Esophagus muscularis mucosa (tissue), 4 donors: ENCODE data around the gene KIF2A. TPM values are rescaled to one million over a fixed set of nuclear protein-coding genes. Genes with fewer than 3 reads are reported as not detected.

Experiments used
- DNase-seq: peaks from one replicate; pipeline ENCODE4 v3.0.0-alpha.2; 2017; ENCODE audit errors: extremely low spot score
- H3K27ac ChIP-seq, 4 donors: fragments of 200-600 bp; sonication (generic); replicated peaks in 1 of 4; 1 replicate in 3 of 4; 2 replicates in 1 of 4; pipeline ENCODE4 v1.5.1; 2016 to 2019; ENCODE audit warnings: mild to moderate bottlenecking in 1 of 4
- H3K27me3 ChIP-seq, 4 donors: fragments of 200-600 bp; sonication (generic); one replicate each; pipeline versions ENCODE4 v1.5.1 to v1.6.0; 2016 to 2019
- H3K36me3 ChIP-seq, 4 donors: fragments of 200-600 bp; sonication (generic); one replicate each; pipeline ENCODE4 v1.5.1; 2016 to 2019
- H3K4me1 ChIP-seq, 4 donors: fragments of 200-600 bp; sonication (generic); one replicate each; pipeline ENCODE4 v1.5.1; 2016 to 2019
- H3K4me3 ChIP-seq, 4 donors: fragments of 200-600 bp; sonication (generic); 1 replicate in 2 of 4; 2 replicates in 2 of 4; pipeline ENCODE4 v1.5.1; 2016 to 2019; ENCODE audit warnings: mild to moderate bottlenecking in 4 of 4, moderate library complexity in 1 of 4
- H3K9me3 ChIP-seq, 4 donors: fragments of 200-600 bp; sonication (generic); 1 replicate in 3 of 4; 2 replicates in 1 of 4; pipeline ENCODE4 v1.5.1; 2016 to 2019
- CTCF ChIP-seq, 3 experiments: fragments of 200-600 bp in 2 of 3; fragments of 450-650 bp in 1 of 3; sonication (generic) in 2 of 3; IDR thresholded peaks; one replicate each; pipeline ENCODE4 v1.5.1; 2017 to 2019; ENCODE audit warnings: antibody characterized with exemption in 3 of 3, mild to moderate bottlenecking in 2 of 3, moderate library complexity in 1 of 3
- EP300 ChIP-seq: sonication (generic); formaldehyde crosslinking; IDR thresholded peaks from one replicate; pipeline ENCODE4 v1.6.1; 2017; ENCODE audit warnings: antibody characterized with exemption
- POLR2A ChIP-seq: fragments of 450-650 bp; IDR thresholded peaks from one replicate; pipeline ENCODE4 v1.6.1; 2017; ENCODE audit warnings: antibody characterized with exemption, moderate library complexity, mild to moderate bottlenecking, low read depth
- POLR2AphosphoS5 ChIP-seq, 2 donors: sonication (generic); formaldehyde crosslinking; IDR thresholded peaks; one replicate each; pipeline ENCODE4 v1.6.1; 2017; ENCODE audit warnings: antibody characterized with exemption in 2 of 2
- WGBS: methylation state at CpG from one replicate; pipeline ENCODE4 v1.1.5; 2018; 5-methylcytosine and 5-hydroxymethylcytosine counted together
- intact Hi-C: fragments of 100-400 bp; cut with DNase I; formaldehyde crosslinking; loops from one replicate; pipeline ENCODE4 v1.15.1; 2023
- total RNA-seq, 4 donors: library from RNA; depleted of rRNA; stranded (reverse); fragments of >200 nt; gene quantifications; one replicate each; pipeline versions ENCODE4 v1.1.0 to v1.2.1, GENCODE V29; 2016

KIF2A gene
- total RNA-seq, 4 donors from 2014 or later, result 31.6 to 37.1 (median 33.3) TPM

GRCh38 chr5:62331921-62332320 lies 25.9 kb downstream of the KIF2A start:
- TF ChIP-seq EP300 (no peak), CTCF (IDR thresholded peaks at IDR 0.05) (no peak), POLR2AphosphoS5 (IDR thresholded peaks at IDR 0.05) (no peak), POLR2A (no peak)
- Histone ChIP-seq H3K4me1 (peaks cover 0 to 22% (median 8%) of the 10 kb centered on the region in 4 donors), H3K9me3 (no peaks in the 10 kb centered on the region), H3K27me3 (no peaks in the 10 kb centered on the region), H3K4me3 (no peak overlapping the region), H3K36me3 (peaks cover 0 to 6% (median 0%) of the 10 kb centered on the region in 4 donors), H3K27ac (no peak overlapping the region)
- no peak for DNase-seq
- intact Hi-C loops, result no loop called here

DNA sequence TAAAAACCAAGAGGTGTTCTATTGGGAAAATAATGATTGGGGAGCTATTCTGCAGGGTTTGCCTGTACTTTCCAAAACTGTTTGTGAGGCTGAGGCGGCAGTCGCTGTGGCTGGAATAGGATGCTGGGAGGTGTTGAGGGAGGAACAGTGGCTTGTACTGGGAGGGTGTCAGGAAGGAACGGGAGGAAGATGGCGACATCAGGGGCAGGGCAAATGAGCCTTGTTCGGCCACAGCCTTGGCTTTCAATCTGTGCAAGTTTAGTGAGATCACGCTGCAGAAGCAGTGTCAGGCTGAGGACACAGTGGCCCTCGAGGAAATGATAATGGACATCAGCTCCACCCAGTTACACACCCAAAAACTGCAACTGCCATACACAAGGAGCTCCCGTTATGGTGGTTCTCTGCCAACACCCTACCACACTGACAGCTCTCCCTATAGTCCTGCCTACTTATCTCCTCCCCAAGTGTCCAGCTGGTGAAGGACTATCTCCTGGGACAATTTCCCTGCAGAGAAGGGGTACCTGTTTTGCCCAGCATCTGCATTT lies 27.3 kb downstream of the KIF2A start:
- Histone ChIP-seq H3K36me3 (peaks cover 0 to 6% (median 0%) of the 10 kb centered on the region in 4 donors), H3K27ac (no peak overlapping the region), H3K9me3 (no peaks in the 10 kb centered on the region), H3K4me1 (peaks cover 0 to 22% (median 8%) of the 10 kb centered on the region in 4 donors), H3K4me3 (no peak overlapping the region), H3K27me3 (no peaks in the 10 kb centered on the region)
- WGBS, result 87% methylated on average over 8 of the region's 8 CpGs
- no peak for DNase-seq
- intact Hi-C loops, result no loop called here
- no peak for TF ChIP-seq EP300
- no peak for TF ChIP-seq CTCF (IDR thresholded peaks at IDR 0.05)
- no peak for TF ChIP-seq POLR2A
- no peak for TF ChIP-seq POLR2AphosphoS5 (IDR thresholded peaks at IDR 0.05)

DNA sequence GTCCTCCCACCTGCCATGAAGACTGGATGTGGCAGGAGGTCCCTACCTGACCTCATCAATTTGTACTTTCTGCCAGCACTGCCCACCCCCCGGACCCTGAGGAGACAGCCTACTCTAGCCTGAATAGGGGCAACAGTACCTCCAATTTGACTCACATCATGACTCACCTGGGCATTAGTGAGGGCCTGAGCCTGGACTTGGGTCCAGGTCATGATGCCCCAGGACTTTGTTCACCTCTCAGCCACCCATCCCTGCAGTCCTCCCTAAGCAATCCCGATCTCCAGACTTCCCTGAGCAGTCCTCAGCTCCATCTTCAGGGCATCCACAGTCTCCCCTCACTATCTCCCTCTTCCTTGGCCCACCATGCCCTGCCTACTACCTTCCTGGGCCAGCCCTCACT lies 28.1 kb downstream of the KIF2A start:
- Histone ChIP-seq H3K9me3 (no peaks in the 10 kb centered on the region), H3K27me3 (no peaks in the 10 kb centered on the region), H3K36me3 (peaks cover 0 to 6% (median 0%) of the 10 kb centered on the region in 4 donors), H3K27ac (no peak overlapping the region), H3K4me3 (no peak overlapping the region), H3K4me1 (peaks cover 0 to 21% (median 8%) of the 10 kb centered on the region in 4 donors)
- intact Hi-C loops, result no loop called here
- no peak for TF ChIP-seq CTCF (IDR thresholded peaks at IDR 0.05)
- no peak for TF ChIP-seq POLR2AphosphoS5 (IDR thresholded peaks at IDR 0.05)
- TF ChIP-seq EP300, result no peak
- no peak for TF ChIP-seq POLR2A
- WGBS, result 100% methylated on average over 2 of the region's 2 CpGs
- DNase-seq, result no peak

DNA sequence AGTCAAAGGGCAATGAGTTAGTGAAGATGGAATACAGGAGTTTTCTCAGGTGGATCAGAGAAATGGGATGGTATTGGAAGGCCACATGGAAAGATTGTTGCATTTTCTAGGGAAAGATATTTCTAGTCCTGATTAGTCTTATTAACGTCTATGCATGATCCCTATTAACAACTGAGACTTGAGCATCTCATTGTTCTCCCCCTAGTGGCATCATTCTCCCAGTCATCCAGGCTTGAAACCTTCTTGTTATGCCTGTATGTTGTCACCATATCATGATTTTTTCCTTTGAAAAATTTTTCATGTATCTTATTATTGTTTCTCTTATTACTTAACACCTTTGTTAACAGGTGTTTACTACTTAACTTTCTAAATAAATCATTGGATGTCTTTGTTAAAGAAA lies 34.4 kb downstream of the KIF2A start:
- Histone ChIP-seq H3K4me3 (no peak overlapping the region), H3K9me3 (no peaks in the 10 kb centered on the region), H3K36me3 (no peaks in the 10 kb centered on the region), H3K27me3 (no peaks in the 10 kb centered on the region), H3K27ac (no peak overlapping the region), H3K4me1 (no peaks in the 10 kb centered on the region)
- no peak for DNase-seq
- intact Hi-C loops, result no loop called here
- WGBS, result 16% methylated on average over 1 of the region's 1 CpG
- peak in 2 of 3 experiments; percentile 15 to 35 for TF ChIP-seq CTCF (IDR thresholded peaks at IDR 0.05)
- TF ChIP-seq POLR2AphosphoS5 (IDR thresholded peaks at IDR 0.05), result no peak

DNA sequence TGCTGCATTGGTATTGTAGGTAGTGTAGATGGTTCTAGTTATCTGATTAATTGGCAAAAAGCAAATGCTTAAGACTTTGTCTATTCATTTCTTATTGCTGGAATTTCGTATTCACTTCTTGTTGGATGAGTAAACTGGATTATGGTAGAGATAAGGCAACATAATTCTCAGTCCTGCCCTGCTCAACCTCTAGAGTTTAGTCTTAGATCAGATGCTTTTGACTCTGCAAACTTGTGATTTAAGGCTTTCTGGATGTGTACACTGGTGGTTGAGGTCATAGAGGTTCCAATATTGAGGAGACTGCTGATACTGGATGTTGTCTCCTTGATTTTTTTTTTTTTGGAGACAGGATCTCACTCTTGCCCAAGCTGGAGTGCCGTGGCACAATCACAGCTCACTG lies 35.0 kb downstream of the KIF2A start:
- intact Hi-C loops, result no loop called here

More for the DNA sequence above, 35.0 kb downstream of the KIF2A start:
- 95% methylated on average over 2 of the region's 2 CpGs for WGBS
- Histone ChIP-seq H3K4me1 (no peaks in the 10 kb centered on the region), H3K27me3 (no peaks in the 10 kb centered on the region), H3K9me3 (no peaks in the 10 kb centered on the region), H3K27ac (no peak overlapping the region), H3K36me3 (no peaks in the 10 kb centered on the region), H3K4me3 (no peak overlapping the region)
- no peak for DNase-seq
- TF ChIP-seq CTCF (IDR thresholded peaks at IDR 0.05) (no peak), POLR2AphosphoS5 (IDR thresholded peaks at IDR 0.05) (no peak), POLR2A (no peak), EP300 (no peak)
